ENCODE results near the gene TOPORS.
A peak's percentile ranks its signal among the peaks of the same experiment; 100 is the strongest.

Gene TOPORS

DNA sequence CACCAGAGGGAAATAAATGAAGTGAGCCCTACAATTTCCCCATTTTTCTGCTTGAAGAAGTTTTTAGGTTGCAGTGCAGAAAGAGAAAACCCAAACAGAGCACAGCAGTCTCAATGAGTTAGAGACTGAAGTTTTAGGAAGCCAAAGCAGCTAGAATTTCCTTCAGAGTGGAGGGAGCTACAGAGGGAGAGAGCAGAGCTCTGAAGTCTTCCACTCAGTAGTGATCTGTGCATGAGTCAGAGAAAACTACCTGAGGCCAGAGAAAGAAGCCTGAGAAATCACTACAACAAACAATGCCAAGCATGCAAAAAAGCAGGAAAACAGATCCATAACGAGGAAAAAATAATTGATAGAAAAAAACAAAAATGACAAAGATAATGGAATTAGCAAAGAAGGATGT, 38.5 kb upstream of the TOPORS start:
- H3K9me3 ChIP-seq (ENCODE audit: insufficient read depth, low read length, severe bottlenecking): no peaks in the 10 kb centered on the region
- H3K36me3 ChIP-seq (ENCODE audit: insufficient read depth, low read length): no peaks in the 10 kb centered on the region
- no peaks in the 10 kb centered on the region for H3K4me1 ChIP-seq (ENCODE audit: insufficient read depth, low read length)
- no peak overlapping the region for H3K4me2 ChIP-seq (ENCODE audit: insufficient read depth, low read length)
- H2AFZ ChIP-seq (ENCODE audit: low read depth, low read length): no peak overlapping the region
- H3K9ac ChIP-seq (ENCODE audit: low read depth, low read length): no peak overlapping the region
- TF ChIP-seq CTCF (IDR thresholded peaks at IDR 0.05; ENCODE audit: borderline replicate concordance, extremely low read depth, low read length, poor library complexity, severe bottlenecking) (no peak), EZH2 (IDR thresholded peaks at IDR 0.05; ENCODE audit: borderline replicate concordance, low read depth, low read length, severe bottlenecking) (no peak)
- H3K27me3 ChIP-seq (ENCODE audit: insufficient read depth, low read length, poor library complexity): no peaks in the 10 kb centered on the region
- DNase-seq (no peak), ATAC-seq (ENCODE audit: insufficient read depth, low read depth) (no peak)
- no peak overlapping the region for H3K27ac ChIP-seq (ENCODE audit: low read length)
- H3K4me3 ChIP-seq (ENCODE audit: low read depth in 1 of 2, low read length in 2 of 2): no peak overlapping the region
- H3K79me2 ChIP-seq (ENCODE audit: insufficient read depth, low read length): no peaks in the 10 kb centered on the region
- H4K20me1 ChIP-seq (ENCODE audit: insufficient read depth, low read length): no peaks in the 10 kb centered on the region

DNA sequence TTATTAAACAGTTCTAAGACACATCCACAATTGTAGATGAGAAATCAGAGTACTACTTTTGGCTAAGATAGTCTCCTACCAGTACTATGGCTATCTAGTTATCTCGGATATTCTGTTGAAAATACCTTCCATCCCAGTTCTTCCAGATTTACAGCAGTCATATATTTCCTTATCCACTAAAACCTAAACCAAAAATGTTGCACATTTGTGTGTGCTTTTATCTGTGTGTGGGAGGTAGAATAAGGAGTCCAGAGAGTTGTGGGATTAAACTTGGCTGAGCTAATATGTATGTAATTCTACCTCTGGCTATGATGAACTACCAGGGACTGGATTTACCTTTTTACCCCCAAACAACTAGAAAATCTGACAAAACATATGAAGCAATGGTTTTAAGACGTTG, 38.1 kb upstream of the TOPORS start:
- no peak overlapping the region for H2AFZ ChIP-seq (ENCODE audit: low read depth, low read length)
- no peak for ATAC-seq (ENCODE audit: insufficient read depth, low read depth)
- H3K27ac ChIP-seq (ENCODE audit: low read length): no peak overlapping the region
- H3K27me3 ChIP-seq (ENCODE audit: insufficient read depth, low read length, poor library complexity): no peaks in the 10 kb centered on the region
- DNase-seq: no peak
- H3K79me2 ChIP-seq (ENCODE audit: insufficient read depth, low read length): no peaks in the 10 kb centered on the region
- no peaks in the 10 kb centered on the region for H4K20me1 ChIP-seq (ENCODE audit: insufficient read depth, low read length)
- no peak overlapping the region for H3K9ac ChIP-seq (ENCODE audit: low read depth, low read length)
- H3K9me3 ChIP-seq (ENCODE audit: insufficient read depth, low read length, severe bottlenecking): no peaks in the 10 kb centered on the region
- no peak overlapping the region for H3K4me3 ChIP-seq (ENCODE audit: low read depth in 1 of 2, low read length in 2 of 2)
- H3K4me2 ChIP-seq (ENCODE audit: insufficient read depth, low read length): no peak overlapping the region
- H3K4me1 ChIP-seq (ENCODE audit: insufficient read depth, low read length): no peaks in the 10 kb centered on the region
- no peak for TF ChIP-seq EZH2 (IDR thresholded peaks at IDR 0.05; ENCODE audit: borderline replicate concordance, low read depth, low read length, severe bottlenecking)
- no peak for TF ChIP-seq CTCF (IDR thresholded peaks at IDR 0.05; ENCODE audit: borderline replicate concordance, extremely low read depth, low read length, poor library complexity, severe bottlenecking)
- H3K36me3 ChIP-seq (ENCODE audit: insufficient read depth, low read length): no peaks in the 10 kb centered on the region

- Histone ChIP-seq H3K9me3 (ENCODE audit: insufficient read depth, low read length, severe bottlenecking) (no peaks in the 10 kb centered on the region), H3K4me1 (ENCODE audit: insufficient read depth, low read length) (no peaks in the 10 kb centered on the region), H3K36me3 (ENCODE audit: insufficient read depth, low read length) (no peaks in the 10 kb centered on the region), H3K4me2 (ENCODE audit: insufficient read depth, low read length) (no peak overlapping the region), H3K79me2 (ENCODE audit: insufficient read depth, low read length) (no peaks in the 10 kb centered on the region), H2AFZ (ENCODE audit: low read depth, low read length) (no peak overlapping the region), H3K27ac (ENCODE audit: low read length) (no peak overlapping the region), H3K9ac (ENCODE audit: low read depth, low read length) (no peak overlapping the region), H3K4me3 (ENCODE audit: low read depth in 1 of 2, low read length in 2 of 2) (no peak overlapping the region), H3K27me3 (ENCODE audit: insufficient read depth, low read length, poor library complexity) (no peaks in the 10 kb centered on the region), H4K20me1 (ENCODE audit: insufficient read depth, low read length) (no peaks in the 10 kb centered on the region)
- TF ChIP-seq CTCF (IDR thresholded peaks at IDR 0.05; ENCODE audit: borderline replicate concordance, extremely low read depth, low read length, poor library complexity, severe bottlenecking): peak; percentile 61
- no peak for TF ChIP-seq EZH2 (IDR thresholded peaks at IDR 0.05; ENCODE audit: borderline replicate concordance, low read depth, low read length, severe bottlenecking)
- ATAC-seq (ENCODE audit: insufficient read depth, low read depth): peak; percentile 75; the same call in 2 of the 3 replicates
- DNase-seq: no peak
Observed at GRCh38 chr9:32589083-32589723, 36.8 kb upstream of the TOPORS start.
